ENCODE data around the gene SMG1.
"Not testable (repeated sequence)": the region's sequence is repeated elsewhere in the genome, so short reads cannot be mapped to it uniquely, and the experiment has no call there.

Gene SMG1

DNA sequence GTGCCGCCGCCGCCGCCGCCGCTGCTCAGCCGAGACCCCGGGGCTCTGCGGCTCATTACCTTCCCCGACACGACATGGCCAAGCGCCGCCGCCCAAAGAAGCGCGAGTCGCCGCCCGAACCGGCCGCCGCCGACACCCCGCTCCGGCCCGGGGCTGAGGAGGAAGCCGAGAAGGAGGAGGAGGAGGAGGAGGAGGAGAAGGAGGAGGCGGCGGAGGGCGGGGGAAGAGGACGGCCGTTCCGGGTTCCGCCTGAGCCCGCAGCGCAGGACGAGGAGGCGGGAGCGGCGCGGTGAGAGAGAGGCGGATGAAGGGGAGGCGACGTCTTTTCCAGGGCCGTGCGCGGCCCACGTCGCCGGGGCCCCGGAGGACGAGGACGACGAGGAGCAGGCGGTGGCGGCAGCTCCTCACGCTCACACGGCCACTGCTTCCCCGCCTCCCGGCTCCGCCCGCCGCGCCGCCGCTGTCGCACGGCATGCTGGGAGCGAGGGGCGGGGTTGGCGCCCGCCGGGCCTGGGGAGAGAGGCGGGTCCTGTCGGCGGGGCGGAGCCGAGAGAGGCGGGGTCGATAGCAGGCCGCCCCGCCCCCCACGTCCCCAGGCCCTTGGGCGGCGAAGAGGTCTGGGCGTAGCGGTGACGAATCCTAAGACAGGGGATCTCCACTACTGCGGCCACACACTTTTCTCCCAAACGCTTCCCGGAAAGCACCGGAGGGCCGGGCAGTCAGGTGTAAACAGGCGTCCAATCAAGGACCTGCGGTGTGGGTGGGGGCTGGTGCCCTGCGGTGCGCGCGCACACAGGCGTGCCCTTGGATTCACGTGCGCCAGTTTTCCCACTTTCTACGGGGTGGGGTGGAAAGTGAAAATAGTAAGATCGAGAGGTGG, at the start of gene SMG1:
SMG1 (minus strand) TSS at position 423 of the 880 bp plus-strand sequence; CDS start at position 56, 367 bp downstream.
- peak; percentile 49 for DNase-seq

DNA sequence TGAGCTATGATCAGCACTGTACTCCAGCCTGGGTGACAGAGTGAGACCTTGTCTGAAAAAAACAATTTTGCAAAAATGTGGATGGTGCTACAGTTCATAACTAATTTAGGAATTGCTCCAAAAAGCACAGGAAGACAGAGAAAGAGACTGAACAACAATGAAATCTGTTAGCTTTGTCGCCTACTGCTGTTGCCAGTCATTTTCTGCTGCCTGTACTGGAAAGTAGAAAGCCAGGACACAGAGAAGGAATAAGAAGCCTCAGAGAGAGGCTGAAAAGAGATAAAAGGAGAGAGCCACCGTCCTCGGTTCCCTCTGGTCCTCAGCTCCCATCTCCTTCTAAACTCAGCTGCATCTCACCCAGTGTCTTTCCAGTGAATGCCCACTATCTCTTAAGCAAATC, 48.9 kb upstream of the SMG1 start:
- DNase-seq = no peak

DNA sequence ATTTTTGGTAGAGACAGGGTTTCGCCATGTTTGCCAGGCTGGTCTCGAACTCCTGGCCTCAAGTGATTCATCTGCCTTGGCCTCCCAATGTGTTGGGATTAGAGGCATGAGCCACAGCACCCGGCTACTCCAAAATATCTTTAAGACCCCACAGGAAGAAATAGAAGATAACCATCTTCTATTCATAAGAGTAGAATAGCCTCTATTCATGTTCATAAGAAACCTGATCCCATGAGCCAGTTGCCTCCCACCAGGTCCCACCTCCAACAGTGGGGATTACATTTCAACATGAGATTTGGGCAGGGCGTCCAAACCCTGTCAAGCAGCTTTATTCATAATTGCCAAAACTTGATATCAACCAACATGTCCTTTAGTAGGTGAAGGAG, 43.6 kb upstream of the SMG1 start:
- no peak for DNase-seq

DNA sequence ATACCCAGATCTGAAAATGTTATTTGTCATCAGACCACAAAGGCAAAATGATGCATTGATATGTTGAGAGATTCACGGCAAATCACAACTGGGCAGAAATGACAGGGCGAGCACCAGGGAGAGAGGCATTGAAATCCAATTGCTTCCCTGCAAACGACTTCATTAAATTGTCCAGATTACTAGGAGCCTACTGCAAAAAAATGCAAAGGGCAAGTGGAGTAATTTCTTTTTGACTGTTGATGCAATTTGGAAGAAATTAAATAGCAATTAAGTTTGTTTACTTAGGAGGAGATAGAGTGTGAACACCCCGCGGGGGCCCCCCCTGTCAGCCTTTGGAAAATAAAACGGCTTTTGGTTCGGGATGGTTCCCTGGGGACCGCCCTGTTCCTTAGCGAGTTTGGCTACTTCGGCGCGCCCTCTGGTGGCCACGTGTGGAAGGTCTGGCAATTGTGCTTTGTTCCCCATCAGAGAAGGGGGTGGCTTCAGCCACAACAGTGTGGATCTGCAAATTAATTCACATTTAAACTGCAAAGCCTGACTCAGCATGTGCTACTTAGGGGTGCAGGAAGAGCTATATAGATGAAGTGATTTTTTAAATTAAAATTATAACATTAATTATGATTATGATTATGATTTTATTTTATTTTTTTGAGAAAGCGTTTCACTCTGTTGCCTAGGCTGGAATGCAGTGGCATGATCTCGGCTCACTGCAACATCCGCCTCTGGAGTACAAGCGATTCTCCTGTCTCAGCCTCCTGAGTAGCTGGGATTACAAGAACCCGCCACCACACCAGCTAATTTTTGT, 43.0 kb upstream of the SMG1 start:
- DNase-seq = no peak

DNA sequence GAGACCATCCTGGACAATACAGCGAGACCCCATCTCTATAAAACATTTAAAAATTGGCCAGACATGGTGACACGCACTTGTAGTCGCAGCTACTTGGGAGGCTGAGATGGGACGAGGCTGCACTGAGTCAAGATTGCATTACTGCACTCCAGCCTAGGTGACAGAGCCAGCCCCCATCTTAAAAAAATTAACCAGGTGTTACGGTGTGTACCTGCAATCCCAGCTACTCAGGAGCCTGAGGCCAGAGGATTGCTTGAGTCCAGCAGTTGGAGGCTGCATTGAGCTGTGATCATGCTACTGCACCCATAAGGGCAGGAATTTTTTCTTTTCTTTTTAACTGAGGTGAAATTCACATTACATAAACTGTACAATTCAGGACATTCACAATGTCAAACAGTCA, 40.6 kb upstream of the SMG1 start:
- DNase-seq = no peak

DNA sequence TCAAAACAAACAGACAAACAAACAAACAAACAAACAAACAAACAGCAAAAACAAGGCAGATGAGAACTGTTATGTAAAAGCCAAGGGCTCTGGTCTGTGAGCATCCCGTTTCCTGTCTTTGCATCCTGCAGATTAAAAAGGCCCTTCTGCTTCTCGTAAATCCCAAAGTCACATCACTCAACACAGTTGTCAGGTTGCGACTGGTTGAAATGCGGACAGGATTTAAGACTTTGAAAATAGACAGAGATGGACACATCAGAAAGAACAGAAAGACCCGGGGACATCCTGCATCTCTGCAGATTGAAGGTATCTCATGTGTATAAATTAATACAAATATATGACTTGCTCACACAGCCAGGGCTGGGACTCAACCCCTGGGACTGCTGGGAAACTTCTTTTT, 39.3 kb upstream of the SMG1 start:
- DNase-seq = no peak

DNA sequence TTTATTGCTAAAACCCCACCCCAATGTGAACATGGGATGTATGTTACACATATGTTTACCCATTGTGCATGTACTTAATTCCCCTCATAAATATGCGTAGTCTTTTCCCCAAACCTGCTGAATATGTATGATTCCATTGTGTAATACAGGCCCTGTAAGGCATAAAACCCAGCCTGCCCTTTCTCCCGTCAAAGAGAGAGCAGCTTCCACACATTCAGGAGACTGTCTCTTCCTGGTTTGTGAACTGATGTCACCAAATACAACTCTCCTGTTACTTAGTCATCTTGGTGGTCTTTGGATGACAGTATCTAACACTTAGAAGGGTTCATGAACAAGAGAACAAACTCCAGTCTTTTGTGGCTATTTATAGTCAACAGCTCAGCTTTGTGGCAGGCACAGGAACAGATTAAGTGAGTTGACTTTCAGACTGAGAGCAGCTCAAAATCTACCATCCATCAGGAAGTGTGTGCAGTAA, 32.9 kb upstream of the SMG1 start:
- DNase-seq = no peak

DNA sequence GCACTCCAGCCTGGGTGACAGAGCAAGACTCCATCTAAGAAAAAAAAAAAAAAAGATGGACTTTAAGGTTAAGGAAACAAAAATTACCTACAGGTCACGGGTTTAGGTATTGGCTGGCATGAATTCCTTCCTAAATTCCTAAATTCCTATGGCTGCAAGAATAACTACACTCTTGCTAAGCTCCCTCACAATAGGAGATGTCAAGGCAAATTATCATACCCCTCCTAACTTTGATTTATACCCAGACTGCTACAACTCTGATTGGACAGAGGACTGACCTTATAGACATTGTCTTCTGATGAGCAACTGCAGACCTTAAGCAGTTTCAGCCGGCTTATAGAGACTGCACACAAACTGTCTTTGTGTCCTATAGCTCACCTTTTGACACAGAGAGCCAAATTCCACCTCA, 32.4 kb upstream of the SMG1 start:
- DNase-seq = no peak

DNA sequence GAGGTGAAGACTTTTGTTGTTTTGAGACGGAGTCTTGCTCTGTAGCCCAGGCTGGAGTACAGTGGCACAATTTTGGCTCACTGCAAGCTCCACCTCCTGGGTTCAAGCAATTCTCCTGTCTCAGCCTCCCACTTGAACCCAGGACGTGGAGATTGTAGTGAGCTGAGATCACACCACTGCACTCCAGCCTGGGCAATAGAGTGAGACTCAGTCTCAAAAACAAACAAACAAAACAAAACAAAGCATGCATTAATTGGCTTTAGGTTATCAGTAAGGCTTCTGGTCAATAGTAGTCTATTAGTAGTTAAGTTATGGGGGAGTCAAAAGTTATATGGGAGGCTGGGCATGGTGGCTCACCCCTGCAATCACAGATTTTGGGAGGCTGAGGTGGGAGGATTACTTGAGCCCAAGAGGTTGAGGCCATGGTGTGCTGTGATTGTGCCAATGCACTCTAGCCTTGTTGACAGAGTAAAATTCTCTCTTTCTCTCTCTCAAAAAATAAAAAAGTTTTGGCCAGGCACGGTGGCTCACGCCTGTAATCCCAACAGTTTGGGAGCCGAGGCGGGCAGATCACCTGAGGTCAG, 30.5 kb upstream of the SMG1 start:
- DNase-seq = not testable (repeated sequence)

DNA sequence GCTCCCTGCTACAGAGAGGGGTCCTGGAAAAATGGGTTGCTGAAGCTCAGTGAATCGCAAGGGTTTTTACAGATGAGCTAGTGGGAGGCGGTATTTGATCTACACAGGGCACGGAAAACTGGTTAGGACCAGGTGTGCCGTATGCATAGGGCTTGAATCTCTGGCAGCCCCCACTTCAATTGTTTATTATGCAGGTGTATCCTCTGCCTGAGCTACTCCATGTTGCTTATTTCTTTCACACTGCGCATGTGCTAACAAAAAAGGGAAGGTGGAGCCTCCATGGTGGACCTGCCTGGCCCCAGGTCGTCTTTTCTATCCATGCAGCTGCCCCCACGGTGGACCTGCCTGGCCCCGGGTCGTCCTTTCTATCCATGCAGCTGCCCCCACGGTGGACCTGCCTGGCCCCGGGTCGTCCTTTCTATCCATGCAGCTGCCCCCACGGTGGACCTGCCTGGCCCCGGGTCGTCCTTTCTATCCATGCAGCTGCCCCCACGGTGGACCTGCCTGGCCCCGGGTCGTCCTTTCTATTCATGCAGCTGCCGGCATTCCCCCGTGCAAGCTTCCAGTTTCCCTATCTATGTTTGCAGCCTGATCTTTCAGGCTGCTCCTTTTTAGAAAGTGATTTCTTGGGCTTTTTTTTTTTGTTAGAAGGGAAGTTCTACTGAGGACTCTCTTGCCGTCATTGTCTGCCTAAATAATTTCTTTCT, 29.8 kb upstream of the SMG1 start:
- not testable (repeated sequence) for DNase-seq

DNA sequence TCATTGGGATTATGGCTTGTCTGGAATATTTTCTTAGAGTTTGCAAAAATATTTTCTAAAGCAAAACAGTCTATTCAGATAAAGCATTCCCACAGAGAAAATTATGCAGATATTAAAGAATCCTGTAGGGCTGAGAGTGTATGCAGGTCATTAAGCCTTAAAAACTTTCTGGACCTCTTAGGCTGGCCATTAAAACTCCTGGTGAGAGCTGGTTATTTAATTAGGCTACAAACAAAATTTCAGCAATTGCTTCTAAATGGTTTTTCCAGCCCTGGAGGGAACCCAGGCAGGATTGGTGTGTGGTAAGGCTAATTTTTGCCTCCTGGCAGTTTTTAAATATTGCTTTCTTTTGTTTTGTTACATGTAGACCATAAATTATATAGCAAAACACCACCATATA, 27.3 kb upstream of the SMG1 start:
- no peak for DNase-seq

DNA sequence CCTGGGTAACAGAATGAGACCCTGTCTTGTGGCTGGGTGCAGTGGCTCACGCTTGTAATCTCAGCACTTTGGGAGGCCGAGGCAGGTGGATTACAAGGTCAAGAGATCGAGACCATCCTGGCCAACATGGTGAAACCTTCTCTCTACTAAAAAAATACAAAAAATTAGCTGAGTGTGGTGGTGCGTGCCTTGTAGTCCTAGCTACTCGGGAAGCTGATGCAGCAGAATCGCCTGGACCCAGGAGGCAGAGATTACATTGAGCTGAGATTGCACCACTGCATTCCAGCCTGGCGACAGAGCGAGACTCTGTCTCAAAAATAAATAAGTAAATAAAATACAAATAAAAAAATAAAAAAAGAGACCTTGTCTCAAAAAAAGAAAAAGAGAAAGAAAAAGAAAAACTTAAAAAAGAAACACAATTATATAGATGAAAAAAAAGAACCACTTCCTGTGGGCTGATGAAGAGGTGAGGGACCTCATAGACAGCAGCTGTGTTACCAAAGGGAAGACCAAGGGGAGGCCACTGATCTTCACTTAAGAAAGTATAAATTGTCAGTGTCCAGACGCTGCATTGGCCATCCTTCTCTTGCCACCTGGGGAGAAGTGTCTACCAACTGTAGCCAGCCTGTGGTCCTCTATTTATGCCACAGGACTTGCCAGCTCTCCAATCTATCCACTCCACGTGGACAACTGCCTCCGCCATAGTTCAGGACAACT, 24.4 kb upstream of the SMG1 start:
- DNase-seq = no peak

DNA sequence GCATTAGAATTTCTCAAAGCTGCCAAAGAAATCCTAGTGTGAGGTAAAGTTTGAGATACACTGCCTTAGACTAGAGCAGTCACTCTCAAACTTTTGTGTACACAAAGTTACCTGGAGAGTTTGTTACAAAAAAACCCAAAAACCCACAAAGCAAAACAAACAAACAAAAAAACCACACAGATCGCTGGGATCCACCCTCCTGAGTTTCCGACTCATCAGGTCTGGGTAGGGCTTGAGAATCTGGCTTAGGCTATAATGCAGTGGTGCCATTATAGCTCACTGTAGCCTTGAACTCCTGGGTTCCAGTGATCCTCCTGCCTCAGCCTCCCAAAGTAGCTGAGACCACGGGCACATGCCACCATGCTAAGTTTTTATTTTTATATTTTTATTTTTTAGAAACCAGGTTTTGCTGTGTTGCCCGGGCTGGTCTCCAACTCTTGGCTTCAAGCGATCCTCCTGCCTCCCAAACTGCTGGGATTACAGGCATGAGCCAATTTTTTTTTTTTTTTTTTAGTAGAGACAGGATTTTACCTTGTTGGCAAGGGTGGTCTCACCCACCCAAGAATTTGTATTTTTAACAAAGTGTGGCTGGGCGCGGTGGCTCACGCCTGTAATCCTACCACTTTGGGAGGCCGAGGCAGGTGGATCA, 22.3 kb upstream of the SMG1 start:
- no peak for DNase-seq

DNA sequence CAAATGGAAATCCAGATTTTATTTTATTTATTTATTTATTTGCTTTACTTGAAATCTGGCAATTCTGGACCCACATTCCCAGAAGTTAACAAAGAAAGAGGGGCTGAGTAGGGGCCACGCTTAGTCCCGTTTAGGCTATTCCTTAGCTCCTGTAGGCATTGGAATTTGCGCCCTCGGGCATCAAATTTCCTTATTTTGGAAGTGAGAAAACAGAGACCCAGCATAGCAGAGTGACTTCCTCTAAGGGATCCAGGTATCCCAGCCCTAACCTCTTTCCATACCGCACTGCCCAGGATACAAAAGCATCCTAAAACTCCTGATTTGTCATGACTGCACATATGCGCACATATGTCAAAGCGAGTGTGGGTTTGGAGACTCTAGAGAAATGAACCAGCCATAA, 19.0 kb upstream of the SMG1 start:
- DNase-seq = no peak

DNA sequence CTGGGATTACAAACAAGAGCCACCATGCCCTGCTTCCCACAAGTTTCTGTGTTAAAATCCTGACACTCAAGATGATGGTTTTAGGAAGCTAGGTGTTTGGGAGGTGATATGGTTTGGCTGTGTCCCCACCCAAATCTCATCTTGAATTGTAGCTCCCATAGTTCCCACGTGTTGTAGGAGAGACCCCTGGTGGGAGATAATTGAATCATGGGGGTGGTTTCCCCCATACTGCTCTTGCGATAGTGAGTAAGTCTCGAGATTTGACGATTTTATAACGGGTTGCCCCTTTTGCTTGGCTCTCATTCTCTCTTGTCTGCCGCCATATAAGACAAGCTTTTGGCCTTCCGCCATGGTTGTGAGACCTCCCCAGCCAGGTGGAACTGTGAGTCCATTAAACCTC, 17.2 kb upstream of the SMG1 start:
- no peak for DNase-seq

DNA sequence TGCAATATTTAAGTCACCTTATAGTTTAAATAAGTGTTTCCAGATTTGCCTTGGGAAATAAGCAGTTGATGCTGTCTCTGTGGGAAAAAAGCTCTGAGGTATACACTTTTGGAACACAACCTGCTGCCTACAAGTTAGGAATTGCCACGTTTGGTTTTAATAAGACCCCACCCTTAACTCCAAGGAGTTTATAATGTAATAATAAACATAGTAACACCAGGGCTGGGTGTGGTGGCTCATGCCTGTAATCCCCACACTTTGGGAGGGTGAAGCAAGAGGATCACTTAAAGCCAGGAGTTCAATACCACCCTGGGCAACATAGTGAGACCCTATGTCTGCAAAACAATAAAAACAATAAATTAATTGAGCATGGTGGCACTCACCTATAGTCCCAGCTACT, 15.9 kb upstream of the SMG1 start:
- DNase-seq = no peak

DNA sequence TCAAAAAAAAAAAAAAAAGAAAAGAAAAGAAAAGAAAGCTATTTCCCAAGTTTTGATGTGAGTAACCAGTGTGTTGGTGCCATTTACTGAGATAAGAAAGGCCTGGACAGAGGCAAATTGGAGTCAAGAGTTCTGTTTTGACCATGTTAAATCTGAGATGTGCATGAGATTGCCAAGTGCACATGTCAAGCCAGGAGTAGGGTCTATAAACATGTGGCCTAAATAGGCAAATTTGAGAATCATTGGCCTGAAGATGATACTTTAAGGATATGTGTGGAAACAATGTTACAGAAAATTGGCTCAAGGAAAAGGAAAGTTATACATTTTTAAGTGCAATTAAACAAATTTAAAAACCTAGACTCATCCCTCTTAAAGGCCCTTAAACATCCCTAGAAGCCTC, 15.3 kb upstream of the SMG1 start:
- no peak for DNase-seq

DNA sequence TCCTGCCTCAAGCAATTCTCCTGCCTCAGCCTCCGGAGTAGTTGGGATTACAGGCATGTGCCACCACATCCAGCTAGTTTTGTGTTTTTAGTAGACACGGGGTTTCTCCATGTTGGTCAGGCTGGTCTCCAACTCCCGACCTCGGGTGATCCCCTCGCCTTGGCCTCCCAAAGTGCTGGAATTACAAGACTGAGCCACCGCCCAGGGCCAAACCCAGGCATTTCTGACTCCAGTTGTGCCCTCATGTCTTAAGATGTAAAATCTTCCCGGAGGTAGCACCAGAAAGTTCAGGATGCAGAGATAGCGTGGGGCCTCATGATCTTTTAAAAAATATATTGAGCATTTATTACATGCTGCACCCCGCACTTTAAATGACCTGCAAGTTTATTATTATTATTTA, 12.8 kb upstream of the SMG1 start:
- DNase-seq = no peak

DNA sequence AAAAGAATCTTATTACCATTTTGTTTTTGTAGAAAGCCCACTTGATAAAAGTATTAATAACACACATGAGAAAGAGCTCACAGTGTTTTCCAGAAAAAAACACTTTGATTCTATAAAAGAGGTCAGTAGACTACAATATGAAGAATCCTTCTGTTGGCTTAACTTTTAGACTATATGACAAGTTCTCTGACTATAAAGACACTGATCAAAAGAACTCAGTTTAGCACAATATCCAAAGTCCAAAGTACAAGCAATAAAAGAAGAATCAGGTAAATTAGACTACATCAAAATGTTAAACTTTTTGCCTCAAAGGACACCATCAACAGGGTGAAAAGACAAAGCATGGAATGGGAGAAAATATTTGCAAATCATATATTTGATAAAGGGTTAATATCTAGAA, 11.2 kb upstream of the SMG1 start:
- DNase-seq = no peak

DNA sequence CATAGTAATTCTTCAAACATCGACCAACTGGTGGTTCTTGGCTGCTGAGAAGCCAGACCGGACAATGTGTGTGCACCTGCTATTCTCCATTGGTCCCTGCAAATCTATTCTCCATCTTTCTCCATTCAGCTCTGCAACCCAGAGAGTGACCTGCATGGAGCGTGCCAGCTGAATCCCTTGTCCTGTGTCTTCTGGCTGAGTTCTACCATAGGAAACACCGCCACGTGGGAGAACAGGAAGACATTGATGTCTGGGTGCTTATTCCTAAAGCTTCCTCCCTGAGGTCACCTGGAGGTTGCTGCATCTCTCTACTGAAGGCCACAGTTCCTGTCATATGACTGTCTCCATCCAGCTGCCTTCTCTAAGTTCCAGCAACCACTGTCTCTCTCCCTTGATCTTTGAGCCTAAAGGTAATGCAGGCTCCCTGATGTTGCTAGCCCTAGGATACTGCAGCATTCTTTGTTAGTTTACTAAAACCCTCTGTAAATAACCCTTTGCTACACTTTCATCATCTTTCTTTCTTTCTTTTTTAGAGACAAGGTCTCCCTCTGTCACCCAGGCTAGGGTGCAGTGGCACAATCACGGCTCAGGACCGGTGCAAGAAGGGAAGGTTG, 10.6 kb upstream of the SMG1 start:
- no peak for DNase-seq

DNA sequence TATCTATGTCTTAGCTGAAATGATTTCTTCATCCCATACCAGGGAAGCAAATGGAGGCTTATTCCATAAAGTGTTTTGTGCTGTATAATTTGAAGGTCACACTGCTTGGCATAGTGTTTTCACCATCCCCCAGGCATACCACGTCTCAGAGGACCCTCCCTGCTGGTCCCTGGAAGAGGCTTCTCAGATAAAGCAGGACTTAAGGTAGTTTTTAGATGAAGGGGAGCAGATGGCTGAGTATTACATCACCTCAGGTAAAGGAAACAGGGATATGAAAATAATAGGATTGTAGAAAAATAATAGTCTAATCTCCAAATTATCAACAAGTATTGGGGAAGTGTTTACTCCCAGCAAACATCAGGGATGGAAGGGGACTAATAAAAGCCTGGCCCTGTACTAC, 7.3 kb upstream of the SMG1 start:
- no peak for DNase-seq
